Gastrocnemius medialis (tissue), 4 donors: Measurements from ENCODE around the gene PRR12. TPM values are rescaled to one million over a fixed set of nuclear protein-coding genes. Genes with fewer than 3 reads are reported as not detected.

Experiments used
- ATAC-seq, 2 donors: fragments of 150-250 bp; one replicate each; pipeline ENCODE4 v1.9.1; 2016
- DNase-seq, 2 donors: peaks; one replicate each; pipeline ENCODE4 v3.0.0-alpha.2; 2019
- H3K27ac ChIP-seq, 4 donors: fragments of 200-600 bp; sonication (generic); 1 replicate in 1 of 4; 2 replicates in 3 of 4; pipeline ENCODE4 v1.5.1; 2016 to 2018; ENCODE audit warnings: mild to moderate bottlenecking in 2 of 4, moderate library complexity in 1 of 4
- H3K27me3 ChIP-seq, 3 donors: fragments of 200-600 bp; sonication (generic) in 2 of 3; 1 replicate in 1 of 3; 2 replicates in 2 of 3; pipeline versions ENCODE4 v1.5.1 to v1.6.0; 2016 to 2019; ENCODE audit warnings: mild to moderate bottlenecking in 1 of 3, moderate library complexity in 1 of 3
- H3K36me3 ChIP-seq, 2 donors: fragments of 200-600 bp; sonication (generic) in 1 of 2; one replicate each; pipeline ENCODE4 v1.5.1; 2017 to 2018
- H3K4me1 ChIP-seq, 2 donors: fragments of 200-600 bp; sonication (generic) in 1 of 2; one replicate each; pipeline ENCODE4 v1.5.1; 2016 to 2017; ENCODE audit warnings: mild to moderate bottlenecking in 2 of 2
- H3K4me3 ChIP-seq, 4 donors: fragments of 200-600 bp; sonication (generic) in 3 of 4; 1 replicate in 1 of 4; 2 replicates in 3 of 4; pipeline ENCODE4 v1.5.1; 2016 to 2019; ENCODE audit warnings: mild to moderate bottlenecking in 2 of 4
- H3K9me3 ChIP-seq, 3 donors: fragments of 200-600 bp; sonication (generic) in 2 of 3; 1 replicate in 1 of 3; 2 replicates in 2 of 3; pipeline ENCODE4 v1.5.1; 2016 to 2019
- POLR2A ChIP-seq, 2 donors: fragments of 450-650 bp; IDR thresholded peaks; one replicate each; pipeline ENCODE4 v1.6.1; 2017; ENCODE audit warnings: antibody characterized with exemption in 2 of 2, mild to moderate bottlenecking in 2 of 2, moderate library complexity in 2 of 2
- in situ Hi-C, 4 donors: fragments of 200-750 bp; cut with MboI; loops; one replicate each; pipeline versions ENCODE4 v1.15.0 to v1.8.0; 2017; ENCODE audit warnings: low sequenced_read_pairs in 4 of 4
- intact Hi-C: fragments of 100-400 bp; cut with DNase I; formaldehyde crosslinking; loops from one replicate; pipeline ENCODE4 v1.15.1; 2023; ENCODE audit warnings: low total_unique reads
- total RNA-seq, 4 donors: library from RNA; depleted of rRNA; stranded (reverse); fragments of >200 nt; gene quantifications; one replicate each; pipeline versions ENCODE4 v1.1.0 to v1.2.3, GENCODE V29; 2016
- TF ChIP-seq, protein P1 (sequence below), 5 experiments: fragments of 450-650 bp in 3 of 5; fragments of 200-600 bp in 2 of 5; sonication (generic) in 2 of 5; IDR thresholded peaks in 4 of 5; conservative IDR thresholded peaks in 1 of 5; 1 replicate in 4 of 5; 2 replicates in 1 of 5; pipeline ENCODE4 v1.5.1; 2016 to 2019; ENCODE audit warnings: antibody characterized with exemption in 5 of 5, mild to moderate bottlenecking in 3 of 5, moderate library complexity in 3 of 5

PRR12 gene
- total RNA-seq, 4 donors from 2014 or later = 3.4 to 7.7 (median 3.8) TPM

DNA sequence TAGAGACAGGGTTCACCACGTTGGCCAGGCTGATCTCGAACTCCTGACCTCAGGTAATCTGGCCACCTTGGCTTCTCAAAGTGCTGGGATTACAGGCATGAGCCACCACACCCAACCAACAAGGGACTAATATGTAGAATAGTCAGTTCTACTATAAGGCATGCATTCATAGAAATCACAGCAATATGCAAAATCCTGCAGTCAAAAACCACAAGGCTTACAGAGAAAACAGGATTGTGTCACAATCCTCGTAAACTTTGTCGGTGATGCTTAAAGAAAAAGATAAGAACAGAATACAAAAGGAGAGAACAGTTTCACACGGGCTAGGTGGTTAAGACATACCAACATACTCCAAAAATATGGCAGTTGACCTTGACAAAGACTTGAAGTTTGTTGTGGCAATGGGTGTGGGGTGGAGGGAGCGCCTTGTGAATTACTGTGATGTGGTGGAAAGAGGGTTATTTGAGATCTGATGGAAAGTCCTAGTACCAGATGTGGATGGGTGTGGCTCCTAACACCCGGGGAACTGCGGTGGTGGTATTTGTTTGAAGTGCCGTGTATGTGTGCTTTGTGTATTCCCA lies 23.0 kb upstream of the PRR12 start:
- peaks cover 44 to 55% of the 10 kb centered on the region in 2 donors for H3K4me1 ChIP-seq
- in situ Hi-C loops (no loop called here), intact Hi-C loops (no loop called here)
- H3K27ac ChIP-seq = peak overlapping the region in 3 of 4 donors; percentile 34 to 85 (median 69)
- no peaks in the 10 kb centered on the region for H3K27me3 ChIP-seq
- no peaks in the 10 kb centered on the region for H3K9me3 ChIP-seq
- TF ChIP-seq POLR2A (IDR thresholded peaks at IDR 0.05) = no peak
- TF ChIP-seq, protein P1, sequence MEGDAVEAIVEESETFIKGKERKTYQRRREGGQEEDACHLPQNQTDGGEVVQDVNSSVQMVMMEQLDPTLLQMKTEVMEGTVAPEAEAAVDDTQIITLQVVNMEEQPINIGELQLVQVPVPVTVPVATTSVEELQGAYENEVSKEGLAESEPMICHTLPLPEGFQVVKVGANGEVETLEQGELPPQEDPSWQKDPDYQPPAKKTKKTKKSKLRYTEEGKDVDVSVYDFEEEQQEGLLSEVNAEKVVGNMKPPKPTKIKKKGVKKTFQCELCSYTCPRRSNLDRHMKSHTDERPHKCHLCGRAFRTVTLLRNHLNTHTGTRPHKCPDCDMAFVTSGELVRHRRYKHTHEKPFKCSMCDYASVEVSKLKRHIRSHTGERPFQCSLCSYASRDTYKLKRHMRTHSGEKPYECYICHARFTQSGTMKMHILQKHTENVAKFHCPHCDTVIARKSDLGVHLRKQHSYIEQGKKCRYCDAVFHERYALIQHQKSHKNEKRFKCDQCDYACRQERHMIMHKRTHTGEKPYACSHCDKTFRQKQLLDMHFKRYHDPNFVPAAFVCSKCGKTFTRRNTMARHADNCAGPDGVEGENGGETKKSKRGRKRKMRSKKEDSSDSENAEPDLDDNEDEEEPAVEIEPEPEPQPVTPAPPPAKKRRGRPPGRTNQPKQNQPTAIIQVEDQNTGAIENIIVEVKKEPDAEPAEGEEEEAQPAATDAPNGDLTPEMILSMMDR (IDR thresholded peaks at IDR 0.05 in 4 of 5, conservative IDR thresholded peaks at IDR 0.05 in 1 of 5) = no peak
- H3K36me3 ChIP-seq = no peaks in the 10 kb centered on the region
- DNase-seq = no peak
- no peak overlapping the region for H3K4me3 ChIP-seq
- no peak for ATAC-seq

DNA sequence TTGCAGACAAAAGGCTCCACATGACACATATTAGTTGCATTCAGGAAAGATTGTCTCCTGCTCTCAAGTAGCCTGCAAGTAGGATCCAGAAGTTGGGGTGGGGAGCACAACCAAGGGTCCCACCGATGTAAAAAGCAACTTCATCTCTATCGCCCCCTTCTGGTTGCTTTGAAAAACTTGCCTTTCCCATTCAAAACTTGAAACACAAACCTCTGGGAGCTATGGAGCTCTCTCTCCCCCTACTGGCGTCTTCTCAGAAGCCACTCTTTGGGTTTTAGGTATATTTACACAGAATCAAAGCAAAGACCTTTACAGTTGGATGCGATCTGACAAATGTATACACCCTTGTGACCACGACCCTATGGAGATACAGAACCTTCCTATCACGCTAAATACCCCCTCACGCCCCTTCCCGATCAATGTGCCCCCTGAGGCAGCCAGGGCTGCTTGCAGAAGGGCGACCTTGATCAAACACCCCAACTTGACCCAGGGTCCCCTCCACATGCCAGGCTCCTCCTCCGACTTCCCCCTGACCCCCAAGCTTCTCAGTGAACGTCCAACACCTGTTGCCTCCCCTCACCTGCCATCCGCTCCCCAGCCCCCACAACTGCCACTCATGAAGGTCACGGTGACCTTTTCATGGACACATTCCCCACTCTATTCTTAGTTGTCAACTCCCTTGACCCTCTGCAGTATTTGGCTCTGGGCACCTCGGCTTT lies 20.7 kb upstream of the PRR12 start:
- Histone ChIP-seq H3K9me3 (no peaks in the 10 kb centered on the region), H3K27me3 (no peaks in the 10 kb centered on the region), H3K4me3 (no peak overlapping the region), H3K4me1 (peaks cover 39 to 57% of the 10 kb centered on the region in 2 donors), H3K36me3 (peaks cover 0 to under 1% of the 10 kb centered on the region in 2 donors), H3K27ac (peak overlapping the region; percentile 69 to 85 (median 75))
- in situ Hi-C loops (loop anchor here in 3 of 4 donors (5.0 to 10.0 kb wide), 3 partner anchors 73 to 105 kb away; partner anchors contain the start of genes BCL2L12 (in 1 of the 3), IRF3 (in 1 of the 3), PRMT1 (in 1 of the 3) and RPS11 (in 1 of the 3)), intact Hi-C loops (loop anchor here (1.0 to 2.0 kb wide), 2 partner anchors 23 to 64 kb away; no protein-coding TSS in a partner anchor)
- ATAC-seq = peak; percentile 67 to 73
- TF ChIP-seq, protein P1 (IDR thresholded peaks at IDR 0.05 in 4 of 5, conservative IDR thresholded peaks at IDR 0.05 in 1 of 5) = peak; percentile 92 to 99 (median 98)
- TF ChIP-seq POLR2A (IDR thresholded peaks at IDR 0.05) = no peak
- peak in 1 of 2 donors; percentile 54 for DNase-seq

DNA sequence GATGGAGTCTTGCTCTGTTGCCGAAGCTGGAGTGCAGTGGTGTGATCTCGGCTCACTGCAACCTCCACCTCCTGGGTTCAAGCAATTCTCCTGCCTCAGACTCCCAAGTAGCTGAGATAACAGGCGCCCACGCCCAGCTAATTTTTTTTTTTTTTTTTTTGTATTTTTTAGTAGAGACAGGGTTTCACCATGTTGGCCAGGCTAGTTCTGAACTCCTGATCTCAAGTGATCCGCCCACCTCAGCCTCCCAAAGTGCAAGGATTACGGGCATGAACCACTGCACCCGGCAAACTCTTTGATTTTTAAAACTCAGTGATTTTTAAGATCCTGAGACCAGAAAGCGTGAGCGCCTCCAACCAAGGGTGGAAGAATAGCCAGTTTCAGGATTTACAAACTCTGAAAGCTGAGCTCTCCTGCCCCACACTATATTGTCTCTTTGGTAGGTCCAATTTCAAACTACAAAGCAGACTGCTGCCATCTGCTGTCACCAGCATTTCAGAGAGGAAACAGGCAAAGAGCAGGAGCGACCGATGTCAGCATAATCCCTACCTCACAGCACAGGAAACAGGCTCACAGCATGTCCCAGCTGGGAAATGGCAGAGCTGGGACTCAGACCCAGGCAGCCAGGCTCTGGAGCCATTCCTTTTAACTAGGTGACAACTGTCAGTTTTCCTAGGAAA lies 19.8 kb upstream of the PRR12 start:
- peaks cover 43 to 58% of the 10 kb centered on the region in 2 donors for H3K4me1 ChIP-seq
- in situ Hi-C loops = loop anchor here in 3 of 4 donors (5.0 to 10.0 kb wide), 3 partner anchors 74 to 104 kb away; partner anchors contain the start of genes BCL2L12 (in 1 of the 3), IRF3 (in 1 of the 3), PRMT1 (in 1 of the 3) and RPS11 (in 1 of the 3)
- peaks cover 0 to 9% of the 10 kb centered on the region in 2 donors for H3K36me3 ChIP-seq
- no peaks in the 10 kb centered on the region for H3K27me3 ChIP-seq
- intact Hi-C loops = loop anchor here (1.0 to 2.0 kb wide), 2 partner anchors 24 to 65 kb away; no protein-coding TSS in a partner anchor
- ATAC-seq (peak; percentile 81 to 82), DNase-seq (peak in 1 of 2 donors; percentile 63)
- H3K4me3 ChIP-seq = no peak overlapping the region
- TF ChIP-seq, protein P1 (IDR thresholded peaks at IDR 0.05 in 4 of 5, conservative IDR thresholded peaks at IDR 0.05 in 1 of 5) = peak in 2 of 5 experiments; percentile 20 to 34
- TF ChIP-seq POLR2A (IDR thresholded peaks at IDR 0.05) = no peak
- peak overlapping the region; percentile 69 to 85 (median 75) for H3K27ac ChIP-seq
- H3K9me3 ChIP-seq = no peaks in the 10 kb centered on the region

DNA sequence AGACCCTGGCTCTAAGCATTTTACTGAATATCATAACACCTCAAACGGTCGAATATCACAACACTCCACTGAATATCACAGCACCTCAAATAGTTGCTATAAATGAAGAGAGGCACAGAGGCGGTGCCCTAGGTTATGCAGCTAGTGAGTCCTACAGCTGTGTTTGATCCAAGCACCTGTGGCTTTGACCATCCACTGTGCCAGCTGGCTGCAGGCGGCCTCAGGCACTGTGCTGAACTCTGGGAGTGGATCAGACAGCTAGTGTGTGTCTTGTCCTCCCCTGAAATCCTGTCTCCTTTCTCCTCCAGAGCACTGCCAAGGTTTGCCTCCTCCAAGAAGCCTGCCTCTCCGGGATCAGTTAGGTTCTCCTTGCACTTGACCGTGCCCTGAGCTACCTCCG lies 18.0 kb upstream of the PRR12 start:
- Histone ChIP-seq H3K4me1 (peaks cover 51 to 68% of the 10 kb centered on the region in 2 donors), H3K27me3 (no peaks in the 10 kb centered on the region), H3K27ac (peak overlapping the region; percentile 69 to 85 (median 75)), H3K4me3 (no peak overlapping the region), H3K9me3 (no peaks in the 10 kb centered on the region), H3K36me3 (peaks cover 0 to 12% of the 10 kb centered on the region in 2 donors)
- peak in 1 of 2 donors; percentile 67 for DNase-seq
- intact Hi-C loops (no loop called here), in situ Hi-C loops (loop anchor here in 3 of 4 donors (5.0 to 10.0 kb wide), 3 partner anchors 76 to 102 kb away; partner anchors contain the start of genes BCL2L12 (in 1 of the 3), IRF3 (in 1 of the 3), PRMT1 (in 1 of the 3) and RPS11 (in 1 of the 3))
- TF ChIP-seq POLR2A (IDR thresholded peaks at IDR 0.05) = no peak
- TF ChIP-seq, protein P1 (IDR thresholded peaks at IDR 0.05 in 4 of 5, conservative IDR thresholded peaks at IDR 0.05 in 1 of 5) = no peak
- ATAC-seq = peak; percentile 36 to 47
